Activated CD4-positive, CD25-positive, alpha-beta regulatory T cell treated with anti-CD3 and anti-CD28 coated beads, Interleukin-2, amount 50 U/mL, for 72 hours (primary cell): ENCODE data around the gene SQOR.
A peak's percentile ranks its signal among the peaks of the same experiment; 100 is the strongest.

Experiments used
- DNase-seq: peaks from one replicate; pipeline ENCODE4 v3.0.0; 2021

SQOR gene

GRCh38 chr15:45714590-45715488, 80.0 kb downstream of the SQOR start:
- DNase-seq = peak; percentile 35

- no peak for DNase-seq
Measured at GRCh38 chr15:45715528-45715927, 80.7 kb downstream of the SQOR start.

- DNase-seq = no peak
Measured at GRCh38 chr15:45719490-45719889, 84.7 kb downstream of the SQOR start.

- no peak for DNase-seq
Measured at GRCh38 chr15:45720183-45720582, 85.4 kb downstream of the SQOR start.

GRCh38 chr15:45728641-45729040, 93.8 kb downstream of the SQOR start:
- no peak for DNase-seq

GRCh38 chr15:45729141-45729540, 94.3 kb downstream of the SQOR start:
- no peak for DNase-seq

- no peak for DNase-seq
Measured at GRCh38 chr15:45731343-45731742, 96.5 kb downstream of the SQOR start.

- DNase-seq = no peak
Measured at GRCh38 chr15:45732662-45733061, 97.8 kb downstream of the SQOR start.

GRCh38 chr15:45734260-45734711, 99.5 kb downstream of the SQOR start:
- DNase-seq = no peak
